OCI-LY3 (cell line): Measurements from ENCODE around the gene RPS6KL1.

Experiments used
- EZH2phosphoT487 ChIP-seq: fragments of 200-600 bp; shearing (Covaris generic); IDR thresholded peaks from 2 replicates; pipeline ENCODE4 v1.6.1; 2018; ENCODE audit warnings: antibody characterized with exemption, mixed run types, low read depth
- TF ChIP-seq, protein P1 (sequence below): fragments of 200-600, 300-600 bp; sonication (generic); IDR thresholded peaks from 2 replicates; pipeline ENCODE4 v1.5.1; 2014; ENCODE audit warnings: antibody characterized with exemption, low read length, low read depth

GRCh38 chr14:74896400-74896799 is 26.7 kb downstream of the RPS6KL1 start:
- TF ChIP-seq, protein P1, sequence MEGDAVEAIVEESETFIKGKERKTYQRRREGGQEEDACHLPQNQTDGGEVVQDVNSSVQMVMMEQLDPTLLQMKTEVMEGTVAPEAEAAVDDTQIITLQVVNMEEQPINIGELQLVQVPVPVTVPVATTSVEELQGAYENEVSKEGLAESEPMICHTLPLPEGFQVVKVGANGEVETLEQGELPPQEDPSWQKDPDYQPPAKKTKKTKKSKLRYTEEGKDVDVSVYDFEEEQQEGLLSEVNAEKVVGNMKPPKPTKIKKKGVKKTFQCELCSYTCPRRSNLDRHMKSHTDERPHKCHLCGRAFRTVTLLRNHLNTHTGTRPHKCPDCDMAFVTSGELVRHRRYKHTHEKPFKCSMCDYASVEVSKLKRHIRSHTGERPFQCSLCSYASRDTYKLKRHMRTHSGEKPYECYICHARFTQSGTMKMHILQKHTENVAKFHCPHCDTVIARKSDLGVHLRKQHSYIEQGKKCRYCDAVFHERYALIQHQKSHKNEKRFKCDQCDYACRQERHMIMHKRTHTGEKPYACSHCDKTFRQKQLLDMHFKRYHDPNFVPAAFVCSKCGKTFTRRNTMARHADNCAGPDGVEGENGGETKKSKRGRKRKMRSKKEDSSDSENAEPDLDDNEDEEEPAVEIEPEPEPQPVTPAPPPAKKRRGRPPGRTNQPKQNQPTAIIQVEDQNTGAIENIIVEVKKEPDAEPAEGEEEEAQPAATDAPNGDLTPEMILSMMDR: no peak
- no peak for TF ChIP-seq EZH2phosphoT487
